Adrenal gland (tissue), 5 donors: Measurements from ENCODE around the gene FASTK.

Source experiments
- POLR2A ChIP-seq, 2 donors: fragments of 450-650 bp; IDR thresholded peaks; one replicate each; pipeline ENCODE4 v1.6.1; 2017; ENCODE audit warnings: antibody characterized with exemption in 2 of 2, mild to moderate bottlenecking in 2 of 2, moderate library complexity in 1 of 2
- TF ChIP-seq, protein P1 (sequence below), 6 experiments: fragments of 450-650 bp in 4 of 6; fragments of 200-600 bp in 2 of 6; sonication (generic) in 1 of 6; IDR thresholded peaks; 1 replicate in 5 of 6; 2 replicates in 1 of 6; pipeline versions ENCODE4 v1.5.1 to v1.8.0; 2016 to 2021; ENCODE audit warnings: antibody characterized with exemption in 6 of 6, mild to moderate bottlenecking in 2 of 6, moderate library complexity in 1 of 6
- donor health status: DM: no; HTN: no; CAD: no.

- no peak for TF ChIP-seq POLR2A (IDR thresholded peaks at IDR 0.05)
- TF ChIP-seq, protein P1, sequence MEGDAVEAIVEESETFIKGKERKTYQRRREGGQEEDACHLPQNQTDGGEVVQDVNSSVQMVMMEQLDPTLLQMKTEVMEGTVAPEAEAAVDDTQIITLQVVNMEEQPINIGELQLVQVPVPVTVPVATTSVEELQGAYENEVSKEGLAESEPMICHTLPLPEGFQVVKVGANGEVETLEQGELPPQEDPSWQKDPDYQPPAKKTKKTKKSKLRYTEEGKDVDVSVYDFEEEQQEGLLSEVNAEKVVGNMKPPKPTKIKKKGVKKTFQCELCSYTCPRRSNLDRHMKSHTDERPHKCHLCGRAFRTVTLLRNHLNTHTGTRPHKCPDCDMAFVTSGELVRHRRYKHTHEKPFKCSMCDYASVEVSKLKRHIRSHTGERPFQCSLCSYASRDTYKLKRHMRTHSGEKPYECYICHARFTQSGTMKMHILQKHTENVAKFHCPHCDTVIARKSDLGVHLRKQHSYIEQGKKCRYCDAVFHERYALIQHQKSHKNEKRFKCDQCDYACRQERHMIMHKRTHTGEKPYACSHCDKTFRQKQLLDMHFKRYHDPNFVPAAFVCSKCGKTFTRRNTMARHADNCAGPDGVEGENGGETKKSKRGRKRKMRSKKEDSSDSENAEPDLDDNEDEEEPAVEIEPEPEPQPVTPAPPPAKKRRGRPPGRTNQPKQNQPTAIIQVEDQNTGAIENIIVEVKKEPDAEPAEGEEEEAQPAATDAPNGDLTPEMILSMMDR (IDR thresholded peaks at IDR 0.05): no peak
Measured at GRCh38 chr7:151045262-151045661, 35.3 kb downstream of the FASTK start.
